Measurements from ENCODE around the gene KAT6B. TPM values are rescaled to one million over a fixed set of nuclear protein-coding genes. Genes with fewer than 3 reads are reported as not detected.

KAT6B gene
- total and polyA plus RNA-seq, 2 donors (not counting 1 experiment from before 2014, with no cell fraction given) = 3.9 to 37.8 TPM

DNA sequence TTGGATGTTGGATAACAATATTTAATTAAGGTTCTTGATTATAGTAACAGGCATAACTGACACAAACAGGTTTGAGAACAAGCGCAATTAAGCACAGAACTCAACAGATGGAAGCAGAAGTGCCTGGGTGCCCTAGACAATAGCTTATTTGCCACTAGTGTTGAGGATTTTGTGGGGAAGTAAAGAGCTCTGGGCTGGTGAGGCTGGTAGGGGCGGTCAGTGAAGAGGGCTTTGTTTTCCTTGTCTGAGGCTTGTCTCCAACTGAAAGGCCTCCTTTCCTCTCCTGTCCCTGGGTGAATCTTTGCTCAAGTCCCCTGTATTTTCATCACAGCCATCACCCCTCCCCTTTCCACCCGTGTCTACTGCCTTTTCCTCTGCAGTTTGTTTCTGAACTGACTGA, 104.6 kb downstream of the KAT6B start:
- Histone ChIP-seq H3K27ac (ENCODE audit: insufficient read depth, low read length) (no peak overlapping the region), H3K9me3 (ENCODE audit: control insufficient read depth, insufficient read depth, low read depth, low read length) (no peaks in the 10 kb centered on the region), H2AFZ (ENCODE audit: low read length) (no peak overlapping the region), H3K4me2 (ENCODE audit: extremely low read depth, insufficient read depth, low read length) (no peak overlapping the region), H3K27me3 (ENCODE audit: control insufficient read depth, insufficient read depth, low read length) (no peaks in the 10 kb centered on the region), H3K9ac (ENCODE audit: insufficient read depth, low read length) (no peak overlapping the region), H3K4me1 (ENCODE audit: control insufficient read depth, extremely low read depth, insufficient read depth, low read length) (peaks cover 12% of the 10 kb centered on the region), H3K79me2 (ENCODE audit: control insufficient read depth, insufficient read depth, low read length) (peaks cover 29% of the 10 kb centered on the region), H4K20me1 (ENCODE audit: control insufficient read depth, extremely low read depth, insufficient read depth, low read length) (no peaks in the 10 kb centered on the region), H3K36me3 (ENCODE audit: control insufficient read depth, insufficient read depth, low read length) (no peaks in the 10 kb centered on the region), H3K4me3 (replicated peaks in 1 of 4; ENCODE audit: control extremely low read depth in 1 of 4, insufficient read depth in 1 of 4, low read depth in 3 of 4, low read length in 4 of 4) (no peak overlapping the region)
- DNase-seq (ENCODE audit: low read depth in 2 of 2) = no peak
- TF ChIP-seq EZH2 (IDR thresholded peaks at IDR 0.05; ENCODE audit: low read length, missing control alignments) = no peak
- no peak for TF ChIP-seq CTCF (conservative IDR thresholded peaks at IDR 0.05 in 1 of 2, IDR thresholded peaks at IDR 0.05 in 1 of 2; ENCODE audit: low read depth in 1 of 2, low read length in 2 of 2)

DNA sequence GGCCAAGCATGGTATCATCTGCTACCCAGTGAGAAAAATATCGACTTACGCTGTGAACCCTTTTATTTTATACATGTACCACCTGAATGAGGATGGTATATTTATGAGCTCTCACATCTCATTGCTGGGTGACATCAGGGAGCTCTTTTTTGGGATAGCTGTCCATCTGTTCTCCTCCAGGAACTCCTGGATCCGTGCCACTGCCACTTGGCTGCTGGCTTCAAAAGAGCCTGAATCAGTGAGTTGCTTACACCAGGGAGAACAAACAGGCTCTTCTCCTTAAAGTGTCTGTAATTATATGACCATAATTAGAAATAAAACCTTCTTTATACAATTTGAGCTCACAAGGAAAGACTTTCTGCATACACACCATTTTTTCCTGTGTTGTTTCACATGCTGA, 106.2 kb downstream of the KAT6B start:
- H3K27me3 ChIP-seq (ENCODE audit: control insufficient read depth, insufficient read depth, low read length) = no peaks in the 10 kb centered on the region
- no peak overlapping the region for H3K27ac ChIP-seq (ENCODE audit: insufficient read depth, low read length)
- no peaks in the 10 kb centered on the region for H3K9me3 ChIP-seq (ENCODE audit: control insufficient read depth, insufficient read depth, low read depth, low read length)
- H3K9ac ChIP-seq (ENCODE audit: insufficient read depth, low read length) = no peak overlapping the region
- H2AFZ ChIP-seq (ENCODE audit: low read length) = no peak overlapping the region
- DNase-seq (ENCODE audit: low read depth in 2 of 2) = no peak
- H3K79me2 ChIP-seq (ENCODE audit: control insufficient read depth, insufficient read depth, low read length) = peaks cover 17% of the 10 kb centered on the region
- peaks cover 10% of the 10 kb centered on the region for H3K4me1 ChIP-seq (ENCODE audit: control insufficient read depth, extremely low read depth, insufficient read depth, low read length)
- no peak overlapping the region for H3K4me2 ChIP-seq (ENCODE audit: extremely low read depth, insufficient read depth, low read length)
- TF ChIP-seq CTCF (conservative IDR thresholded peaks at IDR 0.05 in 1 of 2, IDR thresholded peaks at IDR 0.05 in 1 of 2; ENCODE audit: low read depth in 1 of 2, low read length in 2 of 2) (no peak), EZH2 (IDR thresholded peaks at IDR 0.05; ENCODE audit: low read length, missing control alignments) (no peak)
- H4K20me1 ChIP-seq (ENCODE audit: control insufficient read depth, extremely low read depth, insufficient read depth, low read length) = no peaks in the 10 kb centered on the region
- no peaks in the 10 kb centered on the region for H3K36me3 ChIP-seq (ENCODE audit: control insufficient read depth, insufficient read depth, low read length)
- H3K4me3 ChIP-seq (replicated peaks in 1 of 4; ENCODE audit: control extremely low read depth in 1 of 4, insufficient read depth in 1 of 4, low read depth in 3 of 4, low read length in 4 of 4) = no peak overlapping the region

DNA sequence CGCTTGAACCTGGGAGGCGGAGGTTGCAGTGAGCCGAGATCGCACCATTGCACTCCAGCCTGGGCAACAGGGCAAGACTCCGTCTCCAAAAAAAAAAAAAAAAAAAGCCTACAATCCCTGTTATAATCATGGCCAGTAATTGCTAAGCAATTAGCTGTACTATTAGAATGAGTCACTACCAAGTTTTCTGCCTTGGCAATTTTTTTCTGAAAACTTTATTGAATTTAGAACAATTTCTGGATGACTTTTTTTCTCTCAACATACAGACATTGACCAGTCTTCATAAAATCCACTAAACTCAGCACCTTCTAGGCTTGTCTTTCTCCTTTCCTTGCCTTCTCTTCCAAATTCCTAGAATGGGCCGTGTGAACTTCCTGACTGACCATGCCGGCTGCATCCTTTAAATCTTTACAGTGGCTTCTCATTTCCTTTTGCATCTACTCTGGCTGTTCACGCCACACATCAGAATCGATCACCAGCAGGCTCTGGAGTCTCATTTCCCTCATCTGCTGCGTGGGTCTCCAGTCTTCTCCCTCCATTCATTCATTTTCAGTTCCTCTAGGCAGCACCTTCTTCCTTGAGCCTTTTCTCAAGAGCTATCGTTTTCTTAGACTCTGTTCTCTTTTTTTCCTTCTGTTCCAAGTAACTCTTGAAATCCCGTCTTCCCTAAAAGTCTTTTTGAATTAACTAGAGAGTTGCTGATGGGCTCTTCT, 107.9 kb downstream of the KAT6B start:
- H3K36me3 ChIP-seq (ENCODE audit: control insufficient read depth, insufficient read depth, low read length) = no peaks in the 10 kb centered on the region
- H3K27me3 ChIP-seq (ENCODE audit: control insufficient read depth, insufficient read depth, low read length) = no peaks in the 10 kb centered on the region
- H3K9me3 ChIP-seq (ENCODE audit: control insufficient read depth, insufficient read depth, low read depth, low read length) = no peaks in the 10 kb centered on the region
- H2AFZ ChIP-seq (ENCODE audit: low read length) = no peak overlapping the region
- no peak for TF ChIP-seq CTCF (conservative IDR thresholded peaks at IDR 0.05 in 1 of 2, IDR thresholded peaks at IDR 0.05 in 1 of 2; ENCODE audit: low read depth in 1 of 2, low read length in 2 of 2)
- TF ChIP-seq EZH2 (IDR thresholded peaks at IDR 0.05; ENCODE audit: low read length, missing control alignments) = no peak
- no peak overlapping the region for H3K27ac ChIP-seq (ENCODE audit: insufficient read depth, low read length)
- H3K4me2 ChIP-seq (ENCODE audit: extremely low read depth, insufficient read depth, low read length) = no peak overlapping the region
- H3K9ac ChIP-seq (ENCODE audit: insufficient read depth, low read length) = no peak overlapping the region
- H3K4me3 ChIP-seq (replicated peaks in 1 of 4; ENCODE audit: control extremely low read depth in 1 of 4, insufficient read depth in 1 of 4, low read depth in 3 of 4, low read length in 4 of 4) = no peak overlapping the region
- no peak for DNase-seq (ENCODE audit: low read depth in 2 of 2)
- peaks cover 3% of the 10 kb centered on the region for H3K4me1 ChIP-seq (ENCODE audit: control insufficient read depth, extremely low read depth, insufficient read depth, low read length)
- H3K79me2 ChIP-seq (ENCODE audit: control insufficient read depth, insufficient read depth, low read length) = peaks cover 14% of the 10 kb centered on the region
- H4K20me1 ChIP-seq (ENCODE audit: control insufficient read depth, extremely low read depth, insufficient read depth, low read length) = no peaks in the 10 kb centered on the region

All from fibroblast of lung (primary cell).